Karpas-422 (cell line): ENCODE results near the gene MAP3K7. TPM values are rescaled to one million over a fixed set of nuclear protein-coding genes. Genes with fewer than 3 reads are reported as not detected.

ENCODE experiments used
- DNase-seq: peaks from one replicate; pipeline ENCODE4 v3.0.0-alpha.2; 2015
- H2AFZ ChIP-seq: fragments of 200-600 bp; sonication (generic); 2 replicates; pipeline ENCODE4 v1.6.1; 2014; ENCODE audit warnings: antibody characterized with exemption, low read length, mixed read lengths
- H3K27ac ChIP-seq: fragments of 200-600 bp; sonication (generic); 2 replicates; pipeline ENCODE4 v1.5.1; 2014; ENCODE audit warnings: mild to moderate bottlenecking, low read length, moderate library complexity
- H3K27me3 ChIP-seq: fragments of 200-600 bp; sonication (generic); 2 replicates; pipeline ENCODE4 v1.6.1; 2014; ENCODE audit warnings: low read length, mixed read lengths
- H3K36me3 ChIP-seq: fragments of 200-600 bp; sonication (generic); 2 replicates; pipeline ENCODE4 v1.6.1; 2014; ENCODE audit warnings: low read length, mixed read lengths; ENCODE audit not compliant: insufficient read depth
- H3K4me1 ChIP-seq: fragments of 200-600 bp; sonication (generic); 2 replicates; pipeline ENCODE4 v1.6.1; 2014; ENCODE audit warnings: mild to moderate bottlenecking, low read length, mixed read lengths
- H3K4me2 ChIP-seq: fragments of 200-600 bp; sonication (generic); 2 replicates; pipeline ENCODE4 v1.6.1; 2014; ENCODE audit warnings: low read length, low read depth, mild to moderate bottlenecking; ENCODE audit not compliant: poor library complexity, severe bottlenecking
- H3K4me3 ChIP-seq: fragments of 200-600 bp; sonication (generic); 2 replicates; pipeline ENCODE4 v1.5.1; 2014; ENCODE audit warnings: mild to moderate bottlenecking, antibody characterized with exemption, low read length, mixed read lengths
- H3K79me2 ChIP-seq: fragments of 200-600 bp; sonication (generic); 2 replicates; pipeline ENCODE4 v1.6.1; 2014; ENCODE audit warnings: mild to moderate bottlenecking, low read length, mixed read lengths
- H3K9ac ChIP-seq: fragments of 200-600 bp; sonication (generic); 2 replicates; pipeline ENCODE4 v1.6.0; 2014; ENCODE audit warnings: low read length
- H3K9me2 ChIP-seq: fragments of 200-600 bp; sonication (generic), shearing (Covaris generic); replicated peaks from 2 replicates; pipeline ENCODE4 v1.6.0; 2014; ENCODE audit warnings: mild to moderate bottlenecking, low read length, moderate library complexity; ENCODE audit not compliant: insufficient read depth
- H3K9me3 ChIP-seq: fragments of 300-700, 200-600 bp; sonication (generic); 2 replicates; pipeline ENCODE4 v1.6.1; 2014; ENCODE audit warnings: low read length, mixed read lengths
- H4K20me1 ChIP-seq: fragments of 200-600 bp; sonication (generic); 2 replicates; pipeline ENCODE4 v1.6.1; 2014; ENCODE audit warnings: mild to moderate bottlenecking, antibody characterized with exemption, low read length, low read depth; ENCODE audit not compliant: insufficient read depth
- total RNA-seq: library from RNA; depleted of rRNA; stranded (reverse); fragments of >200 nt; shearing (Covaris generic); gene quantifications from 2 replicates; pipeline ENCODE4 v1.2.3, GENCODE V29; 2014; ENCODE audit warnings: low replicate concordance

MAP3K7 gene
- total RNA-seq, 1 experiment from 2014 or later = 91.9 TPM

GRCh38 chr6:90502866-90503407 lies 83.9 kb downstream of the MAP3K7 start:
- no peak for DNase-seq
- Histone ChIP-seq H3K4me2 (no peak overlapping the region), H3K9ac (no peak overlapping the region), H4K20me1 (no peaks in the 10 kb centered on the region), H3K4me1 (peaks cover 7% of the 10 kb centered on the region), H3K9me2 (no peaks in the 10 kb centered on the region), H3K79me2 (no peaks in the 10 kb centered on the region), H3K27ac (no peak overlapping the region), H3K4me3 (no peak overlapping the region), H3K27me3 (no peaks in the 10 kb centered on the region), H3K36me3 (no peaks in the 10 kb centered on the region), H2AFZ (no peak overlapping the region), H3K9me3 (no peaks in the 10 kb centered on the region)

GRCh38 chr6:90502381-90502780 lies 84.5 kb downstream of the MAP3K7 start:
- H3K4me3 ChIP-seq = no peak overlapping the region
- peaks cover 4% of the 10 kb centered on the region for H3K4me1 ChIP-seq
- H3K27me3 ChIP-seq = no peaks in the 10 kb centered on the region
- H2AFZ ChIP-seq = no peak overlapping the region
- no peaks in the 10 kb centered on the region for H3K79me2 ChIP-seq
- H3K36me3 ChIP-seq = no peaks in the 10 kb centered on the region
- DNase-seq = no peak
- no peak overlapping the region for H3K9ac ChIP-seq
- H3K9me2 ChIP-seq = no peaks in the 10 kb centered on the region
- no peaks in the 10 kb centered on the region for H3K9me3 ChIP-seq
- H3K27ac ChIP-seq = no peak overlapping the region
- H4K20me1 ChIP-seq = no peaks in the 10 kb centered on the region
- H3K4me2 ChIP-seq = no peak overlapping the region

GRCh38 chr6:90500458-90500857 lies 86.4 kb downstream of the MAP3K7 start:
- H3K79me2 ChIP-seq = no peaks in the 10 kb centered on the region

GRCh38 chr6:90497411-90497810 lies 89.5 kb downstream of the MAP3K7 start:
- H2AFZ ChIP-seq = no peak overlapping the region
- H3K4me2 ChIP-seq = no peak overlapping the region
- H3K4me1 ChIP-seq = no peaks in the 10 kb centered on the region
- H3K27me3 ChIP-seq = no peaks in the 10 kb centered on the region
- no peak for DNase-seq
- H4K20me1 ChIP-seq = no peaks in the 10 kb centered on the region
- H3K9ac ChIP-seq = no peak overlapping the region
- H3K27ac ChIP-seq = no peak overlapping the region
- no peaks in the 10 kb centered on the region for H3K79me2 ChIP-seq
- no peaks in the 10 kb centered on the region for H3K9me3 ChIP-seq
- no peaks in the 10 kb centered on the region for H3K9me2 ChIP-seq
- no peak overlapping the region for H3K4me3 ChIP-seq
- H3K36me3 ChIP-seq = no peaks in the 10 kb centered on the region

More at GRCh38 chr6:90500458-90500857, 86.4 kb downstream of the MAP3K7 start:
- H3K9ac ChIP-seq = no peak overlapping the region
- H3K9me2 ChIP-seq = no peaks in the 10 kb centered on the region
- no peak for DNase-seq
- no peaks in the 10 kb centered on the region for H3K27me3 ChIP-seq
- H3K4me1 ChIP-seq = no peaks in the 10 kb centered on the region
- no peaks in the 10 kb centered on the region for H4K20me1 ChIP-seq
- no peak overlapping the region for H3K27ac ChIP-seq
- H3K9me3 ChIP-seq = no peaks in the 10 kb centered on the region
- no peak overlapping the region for H3K4me2 ChIP-seq
- H2AFZ ChIP-seq = no peak overlapping the region
- H3K4me3 ChIP-seq = no peak overlapping the region
- no peaks in the 10 kb centered on the region for H3K36me3 ChIP-seq

GRCh38 chr6:90496258-90497016 lies 90.4 kb downstream of the MAP3K7 start:
- Histone ChIP-seq H3K9me2 (no peaks in the 10 kb centered on the region), H3K79me2 (no peaks in the 10 kb centered on the region)

GRCh38 chr6:90495216-90495817 lies 91.6 kb downstream of the MAP3K7 start:
- H3K27ac ChIP-seq = no peak overlapping the region
- H3K9ac ChIP-seq = no peak overlapping the region
- H3K4me1 ChIP-seq = no peaks in the 10 kb centered on the region
- no peaks in the 10 kb centered on the region for H3K36me3 ChIP-seq
- H2AFZ ChIP-seq = no peak overlapping the region
- H3K79me2 ChIP-seq = no peaks in the 10 kb centered on the region
- no peaks in the 10 kb centered on the region for H3K27me3 ChIP-seq
- H3K9me3 ChIP-seq = no peaks in the 10 kb centered on the region
- no peak for DNase-seq
- H3K9me2 ChIP-seq = no peaks in the 10 kb centered on the region
- no peak overlapping the region for H3K4me3 ChIP-seq
- H3K4me2 ChIP-seq = no peak overlapping the region
- H4K20me1 ChIP-seq = no peaks in the 10 kb centered on the region

More at GRCh38 chr6:90496258-90497016, 90.4 kb downstream of the MAP3K7 start:
- Histone ChIP-seq H3K27me3 (no peaks in the 10 kb centered on the region), H3K4me1 (no peaks in the 10 kb centered on the region), H2AFZ (no peak overlapping the region), H3K27ac (no peak overlapping the region), H3K9me3 (no peaks in the 10 kb centered on the region), H3K9ac (no peak overlapping the region), H3K4me2 (no peak overlapping the region), H4K20me1 (no peaks in the 10 kb centered on the region), H3K4me3 (no peak overlapping the region), H3K36me3 (no peaks in the 10 kb centered on the region)
- no peak for DNase-seq

- no peak for DNase-seq
- no peak overlapping the region for H2AFZ ChIP-seq
- H3K27me3 ChIP-seq = no peaks in the 10 kb centered on the region
- no peaks in the 10 kb centered on the region for H3K9me2 ChIP-seq
- no peaks in the 10 kb centered on the region for H3K9me3 ChIP-seq
- H3K79me2 ChIP-seq = no peaks in the 10 kb centered on the region
- no peaks in the 10 kb centered on the region for H3K36me3 ChIP-seq
- H3K4me2 ChIP-seq = no peak overlapping the region
- no peak overlapping the region for H3K9ac ChIP-seq
- no peak overlapping the region for H3K4me3 ChIP-seq
- no peak overlapping the region for H3K27ac ChIP-seq
- no peaks in the 10 kb centered on the region for H3K4me1 ChIP-seq
- no peaks in the 10 kb centered on the region for H4K20me1 ChIP-seq
Observed at GRCh38 chr6:90494067-90494780, 92.6 kb downstream of the MAP3K7 start.

GRCh38 chr6:90493332-90493731 lies 93.5 kb downstream of the MAP3K7 start:
- no peak overlapping the region for H3K4me2 ChIP-seq
- no peaks in the 10 kb centered on the region for H4K20me1 ChIP-seq
- H3K4me3 ChIP-seq = no peak overlapping the region
- no peaks in the 10 kb centered on the region for H3K36me3 ChIP-seq
- DNase-seq = no peak
- no peaks in the 10 kb centered on the region for H3K79me2 ChIP-seq
- H3K27ac ChIP-seq = no peak overlapping the region
- H3K4me1 ChIP-seq = no peaks in the 10 kb centered on the region
- no peaks in the 10 kb centered on the region for H3K9me2 ChIP-seq
- no peaks in the 10 kb centered on the region for H3K9me3 ChIP-seq
- H2AFZ ChIP-seq = no peak overlapping the region
- H3K27me3 ChIP-seq = no peaks in the 10 kb centered on the region
- H3K9ac ChIP-seq = no peak overlapping the region
